HL-60 (cell line): ENCODE measurements around the gene KCNJ1.

Source experiments
- DNase-seq, 2 experiments: peaks; one replicate each; pipeline ENCODE4 v3.0.0-alpha.2; 2010 to 2020; ENCODE audit warnings: low read depth in 1 of 2, low spot score in 1 of 2
- H3K27ac ChIP-seq: fragments of 250-450 bp; sonication (Bioruptor Pico); replicated peaks from 2 replicates; pipeline ENCODE4 v1.5.1; 2020; ENCODE audit warnings: mild to moderate bottlenecking, moderate library complexity
- H3K27me3 ChIP-seq: fragments of 250-450 bp; sonication (Bioruptor Pico); 2 replicates; pipeline ENCODE4 v1.5.1; 2021; ENCODE audit warnings: mild to moderate bottlenecking, moderate library complexity; ENCODE audit not compliant: insufficient read depth, poor library complexity, severe bottlenecking
- H3K4me3 ChIP-seq: replicated peaks from 2 replicates; pipeline ENCODE4 v1.5.1; 2011; ENCODE audit warnings: mild to moderate bottlenecking, control low read depth, low read length; ENCODE audit not compliant: insufficient read depth
- CTCF ChIP-seq: IDR thresholded peaks from one replicate; pipeline ENCODE4 v1.5.1; 2011; ENCODE audit warnings: low read length, control low read depth, inconsistent platforms; ENCODE audit not compliant: insufficient read depth
- GABPA ChIP-seq: IDR thresholded peaks from 2 replicates; pipeline ENCODE4 v1.6.1; 2012; ENCODE audit warnings: low read depth
- POLR2AphosphoS5 ChIP-seq: IDR thresholded peaks from 2 replicates; pipeline ENCODE4 v1.6.1; 2012; ENCODE audit warnings: low read depth
- REST ChIP-seq: IDR thresholded peaks from 2 replicates; pipeline ENCODE4 v1.6.1; 2012; ENCODE audit warnings: low read depth; ENCODE audit not compliant: insufficient replicate concordance
- SPI1 ChIP-seq: IDR thresholded peaks from 2 replicates; pipeline ENCODE4 v1.6.1; 2012; ENCODE audit warnings: low read depth, mild to moderate bottlenecking, borderline replicate concordance

Gene KCNJ1

DNA sequence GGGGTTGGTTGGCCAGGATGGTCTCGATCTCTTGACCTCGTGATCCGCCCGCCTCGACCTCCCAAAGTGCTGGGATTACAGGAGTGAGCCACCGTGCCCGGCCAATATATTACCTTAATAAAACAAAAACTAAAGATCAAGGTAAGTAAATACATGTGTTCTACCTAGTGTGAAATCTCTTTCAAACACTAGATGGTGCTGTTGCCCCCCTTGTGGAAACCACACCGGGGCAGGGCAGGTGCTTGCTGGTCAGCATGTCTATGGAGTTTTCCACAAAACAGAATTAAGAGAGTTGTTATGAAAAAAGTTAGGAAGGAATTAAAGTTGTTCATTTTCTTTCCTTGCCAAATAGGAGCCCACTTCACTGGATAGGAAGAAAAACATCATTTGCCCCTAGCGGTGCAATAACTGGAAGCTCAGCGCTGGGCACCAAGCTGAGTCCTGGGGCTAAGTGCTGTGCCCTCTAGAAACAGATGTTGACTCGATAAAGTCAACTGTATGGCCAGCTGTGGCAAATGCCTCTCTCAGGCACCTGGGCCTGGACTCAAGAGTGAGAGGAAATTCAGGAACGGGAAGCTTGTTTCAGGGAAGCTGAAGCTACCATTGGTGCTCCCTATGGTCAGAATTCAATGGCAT, 17.7 kb upstream of the KCNJ1 start:
- H3K27ac ChIP-seq = no peak overlapping the region
- H3K4me3 ChIP-seq = no peak overlapping the region
- DNase-seq = peak in 1 of 2 experiments; percentile 54
- peaks cover 18% of the 10 kb centered on the region for H3K27me3 ChIP-seq
- no peak for TF ChIP-seq POLR2AphosphoS5
- peak; percentile 41 for TF ChIP-seq CTCF

DNA sequence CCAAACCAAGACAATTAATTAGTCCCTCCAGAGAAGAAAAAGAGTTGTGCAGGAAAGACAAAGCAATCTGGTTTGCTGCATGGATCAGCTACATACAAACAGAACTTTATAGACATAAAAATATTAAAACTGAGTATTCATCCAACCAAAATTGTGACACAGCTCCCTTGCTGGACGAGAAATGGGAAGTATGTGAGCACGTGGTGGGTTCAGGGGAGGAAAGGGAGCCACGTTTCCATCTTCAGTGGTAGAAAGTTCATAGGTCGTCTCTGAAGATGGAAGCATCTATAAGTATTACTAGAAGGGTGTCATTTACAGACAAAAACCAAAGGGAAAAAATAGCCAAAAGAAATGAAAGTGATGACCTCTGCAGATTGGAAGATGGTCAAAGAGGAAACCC, 17.0 kb upstream of the KCNJ1 start:
- no peak overlapping the region for H3K27ac ChIP-seq
- H3K27me3 ChIP-seq = peaks cover 14% of the 10 kb centered on the region
- DNase-seq = no peak
- H3K4me3 ChIP-seq = no peak overlapping the region
- TF ChIP-seq GABPA (no peak), CTCF (no peak), POLR2AphosphoS5 (no peak)

DNA sequence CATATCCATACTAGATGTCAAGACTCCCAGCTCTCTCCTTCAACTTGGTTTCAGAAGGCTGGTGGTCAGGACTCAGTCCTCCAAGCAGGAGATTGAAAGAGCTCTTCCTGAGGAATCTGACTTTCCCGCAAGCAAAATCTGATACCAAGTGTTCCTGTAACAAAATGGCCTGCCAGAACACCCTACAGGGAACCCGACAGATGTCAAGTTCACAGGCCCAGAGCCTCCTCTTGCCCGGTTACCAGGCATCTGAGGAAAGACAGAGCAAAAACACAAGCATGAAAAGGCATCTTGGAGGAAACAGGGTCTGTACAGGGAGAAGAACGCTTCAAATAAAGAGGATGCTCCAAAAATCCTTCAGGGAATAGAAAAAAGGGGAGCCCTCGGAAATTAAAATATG, 15.4 kb upstream of the KCNJ1 start:
- no peak for TF ChIP-seq GABPA
- no peak for TF ChIP-seq POLR2AphosphoS5
- TF ChIP-seq REST = no peak
- TF ChIP-seq CTCF = no peak
- no peak for TF ChIP-seq SPI1
- DNase-seq = no peak
- no peak overlapping the region for H3K27ac ChIP-seq
- peaks cover 5% of the 10 kb centered on the region for H3K27me3 ChIP-seq
- H3K4me3 ChIP-seq = no peak overlapping the region

- Histone ChIP-seq H3K27ac (no peak overlapping the region), H3K4me3 (no peak overlapping the region), H3K27me3 (peaks cover 3% of the 10 kb centered on the region)
- no peak for DNase-seq
- no peak for TF ChIP-seq SPI1
- TF ChIP-seq CTCF = no peak
- TF ChIP-seq REST = no peak
- no peak for TF ChIP-seq POLR2AphosphoS5
- TF ChIP-seq GABPA = no peak
These were observed 14.1 kb upstream of the KCNJ1 start for GRCh38 chr11:128881221-128881620.
